OCI-LY1 (cell line): ENCODE results near the gene OTOG.

Source experiments
- H2AFZ ChIP-seq: fragments of 200-600 bp; sonication (generic), shearing (Covaris generic); 2 replicates; pipeline ENCODE4 v1.6.0; 2014; ENCODE audit warnings: antibody characterized with exemption, mild to moderate bottlenecking, low read length
- H3F3A ChIP-seq: fragments of 200-600 bp; sonication (generic), shearing (Covaris generic); 2 replicates; pipeline ENCODE4 v1.6.0; 2014; ENCODE audit warnings: mild to moderate bottlenecking, antibody characterized with exemption, low read length, moderate library complexity; ENCODE audit not compliant: insufficient read depth
- H3K27ac ChIP-seq: fragments of 200-600 bp; sonication (generic); 2 replicates; pipeline ENCODE4 v1.5.1; 2014; ENCODE audit warnings: low read length, mixed run types, mild to moderate bottlenecking, low read depth; ENCODE audit not compliant: poor library complexity, severe bottlenecking
- H3K27me3 ChIP-seq: fragments of 200-600 bp; sonication (generic); 2 replicates; pipeline ENCODE4 v1.6.0; 2014; ENCODE audit warnings: antibody characterized with exemption, mild to moderate bottlenecking, low read length, moderate library complexity; ENCODE audit not compliant: insufficient read depth
- H3K36me3 ChIP-seq: fragments of 200-600 bp; sonication (generic); 2 replicates; pipeline ENCODE4 v1.6.1; 2014; ENCODE audit warnings: mild to moderate bottlenecking, antibody characterized with exemption, low read length, moderate library complexity, mixed read lengths; ENCODE audit not compliant: insufficient read depth
- H3K4me1 ChIP-seq: fragments of 200-600 bp; sonication (generic); 2 replicates; pipeline ENCODE4 v1.5.1; 2014; ENCODE audit warnings: mild to moderate bottlenecking, low read length, moderate library complexity; ENCODE audit not compliant: insufficient read depth, severe bottlenecking
- H3K4me2 ChIP-seq: fragments of 200-600 bp; sonication (generic), shearing (Covaris generic); 2 replicates; pipeline ENCODE4 v1.6.1; 2014; ENCODE audit warnings: low read length
- H3K4me3 ChIP-seq: fragments of 200-600 bp; sonication (generic); 2 replicates; pipeline ENCODE4 v1.5.1; 2014; ENCODE audit warnings: low read length, low read depth, mild to moderate bottlenecking, mixed read lengths; ENCODE audit not compliant: poor library complexity, severe bottlenecking
- H3K79me2 ChIP-seq: fragments of 200-600 bp; shearing (Covaris generic); 2 replicates; pipeline ENCODE4 v1.6.1; 2016; ENCODE audit warnings: mixed run types, low read length, mixed read lengths; ENCODE audit not compliant: insufficient read depth
- H3K9ac ChIP-seq: fragments of 200-600 bp; sonication (generic), shearing (Covaris generic); 2 replicates; pipeline ENCODE4 v1.6.1; 2014; ENCODE audit warnings: mild to moderate bottlenecking, low read length, mixed read lengths
- H3K9me2 ChIP-seq: fragments of 200-600 bp; sonication (generic), shearing (Covaris generic); 2 replicates; pipeline ENCODE4 v1.6.1; 2014; ENCODE audit warnings: low read depth, mild to moderate bottlenecking, low read length, mixed read lengths
- H3K9me3 ChIP-seq: fragments of 200-600 bp; shearing (Covaris generic); 2 replicates; pipeline ENCODE4 v1.6.1; 2014; ENCODE audit warnings: low read length, mixed read lengths
- H4K20me1 ChIP-seq: fragments of 200-600 bp; sonication (generic), shearing (Covaris generic); 2 replicates; pipeline ENCODE4 v1.6.0; 2016; ENCODE audit warnings: mild to moderate bottlenecking, low read length; ENCODE audit not compliant: insufficient read depth
- CTCF ChIP-seq: fragments of 200-600 bp; sonication (generic), shearing (Covaris generic); IDR thresholded peaks from 2 replicates; pipeline ENCODE4 v1.5.1; 2017; ENCODE audit warnings: mild to moderate bottlenecking, antibody characterized with exemption, low read length, moderate library complexity, mixed read lengths
- EZH2 ChIP-seq: fragments of 200-600 bp; sonication (generic), shearing (Covaris generic); IDR thresholded peaks from 2 replicates; pipeline ENCODE4 v1.8.0; 2017; ENCODE audit warnings: borderline replicate concordance, mixed run types, mild to moderate bottlenecking, antibody characterized with exemption, low read length, moderate library complexity, mixed read lengths

The OTOG gene

GRCh38 chr11:17655682-17656081 lies 108.6 kb downstream of the OTOG start:
- H3K4me2 ChIP-seq = no peak overlapping the region
- no peaks in the 10 kb centered on the region for H4K20me1 ChIP-seq
- no peaks in the 10 kb centered on the region for H3K9me3 ChIP-seq
- no peaks in the 10 kb centered on the region for H3F3A ChIP-seq
- no peaks in the 10 kb centered on the region for H3K4me1 ChIP-seq
- H3K4me3 ChIP-seq = no peak overlapping the region
- no peak overlapping the region for H3K27ac ChIP-seq
- H2AFZ ChIP-seq = no peak overlapping the region
- no peak overlapping the region for H3K9ac ChIP-seq
- H3K27me3 ChIP-seq = 0 out of 2 replicates have a peak, but pooled peaks cover 3% of the 10 kb centered on the region
- H3K79me2 ChIP-seq = no peaks in the 10 kb centered on the region
- no peak for TF ChIP-seq CTCF
- TF ChIP-seq EZH2 = no peak
- H3K36me3 ChIP-seq = no peaks in the 10 kb centered on the region
- peaks cover 2% of the 10 kb centered on the region; the same call in 1 of the 2 replicates for H3K9me2 ChIP-seq

GRCh38 chr11:17658211-17658610 lies 111.2 kb downstream of the OTOG start:
- Histone ChIP-seq H4K20me1 (no peaks in the 10 kb centered on the region), H3F3A (no peaks in the 10 kb centered on the region), H3K27me3 (0 out of 2 replicates have a peak, but pooled peaks cover 3% of the 10 kb centered on the region), H3K4me1 (no peaks in the 10 kb centered on the region), H3K4me2 (no peak overlapping the region), H3K9me2 (peaks cover 2% of the 10 kb centered on the region; the same call in 1 of the 2 replicates), H3K36me3 (no peaks in the 10 kb centered on the region), H3K27ac (no peak overlapping the region), H3K79me2 (no peaks in the 10 kb centered on the region), H3K9ac (no peak overlapping the region), H3K9me3 (no peaks in the 10 kb centered on the region), H2AFZ (no peak overlapping the region), H3K4me3 (no peak overlapping the region)
- TF ChIP-seq EZH2 (no peak), CTCF (no peak)

GRCh38 chr11:17668166-17668565 lies 121.1 kb downstream of the OTOG start:
- no peak overlapping the region for H3K4me3 ChIP-seq

More at GRCh38 chr11:17668166-17668565, 121.1 kb downstream of the OTOG start:
- no peaks in the 10 kb centered on the region for H3K9me3 ChIP-seq
- no peaks in the 10 kb centered on the region for H3K79me2 ChIP-seq
- no peaks in the 10 kb centered on the region for H3K9me2 ChIP-seq
- H3F3A ChIP-seq = no peaks in the 10 kb centered on the region
- H3K9ac ChIP-seq = no peak overlapping the region
- H4K20me1 ChIP-seq = no peaks in the 10 kb centered on the region
- 0 out of 2 replicates have a peak, but pooled peaks cover 5% of the 10 kb centered on the region for H3K27me3 ChIP-seq
- H3K27ac ChIP-seq = no peak overlapping the region
- no peak for TF ChIP-seq EZH2
- TF ChIP-seq CTCF = no peak
- no peak overlapping the region for H2AFZ ChIP-seq
- H3K4me2 ChIP-seq = no peak overlapping the region
- no peaks in the 10 kb centered on the region for H3K36me3 ChIP-seq
- no peaks in the 10 kb centered on the region for H3K4me1 ChIP-seq
